ENCODE data around the gene EIF4E2.

DNA sequence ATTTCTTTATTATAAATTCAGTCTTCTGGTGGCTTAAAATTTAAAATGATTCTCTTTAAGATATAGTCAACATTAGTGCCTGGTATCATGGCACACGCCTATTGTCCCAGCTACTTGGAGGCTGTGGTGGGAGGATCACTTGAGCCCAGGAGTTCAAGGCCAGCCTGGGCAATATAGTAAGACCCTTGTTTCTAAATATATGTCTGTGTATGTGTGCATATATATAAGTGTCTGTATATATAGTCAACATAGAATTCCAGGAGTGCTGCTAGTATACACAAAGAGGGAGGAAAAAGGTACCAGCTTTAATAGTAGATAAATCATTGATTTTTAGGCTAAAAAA is 24.9 kb downstream of the EIF4E2 start:
- TF ChIP-seq, protein P1, sequence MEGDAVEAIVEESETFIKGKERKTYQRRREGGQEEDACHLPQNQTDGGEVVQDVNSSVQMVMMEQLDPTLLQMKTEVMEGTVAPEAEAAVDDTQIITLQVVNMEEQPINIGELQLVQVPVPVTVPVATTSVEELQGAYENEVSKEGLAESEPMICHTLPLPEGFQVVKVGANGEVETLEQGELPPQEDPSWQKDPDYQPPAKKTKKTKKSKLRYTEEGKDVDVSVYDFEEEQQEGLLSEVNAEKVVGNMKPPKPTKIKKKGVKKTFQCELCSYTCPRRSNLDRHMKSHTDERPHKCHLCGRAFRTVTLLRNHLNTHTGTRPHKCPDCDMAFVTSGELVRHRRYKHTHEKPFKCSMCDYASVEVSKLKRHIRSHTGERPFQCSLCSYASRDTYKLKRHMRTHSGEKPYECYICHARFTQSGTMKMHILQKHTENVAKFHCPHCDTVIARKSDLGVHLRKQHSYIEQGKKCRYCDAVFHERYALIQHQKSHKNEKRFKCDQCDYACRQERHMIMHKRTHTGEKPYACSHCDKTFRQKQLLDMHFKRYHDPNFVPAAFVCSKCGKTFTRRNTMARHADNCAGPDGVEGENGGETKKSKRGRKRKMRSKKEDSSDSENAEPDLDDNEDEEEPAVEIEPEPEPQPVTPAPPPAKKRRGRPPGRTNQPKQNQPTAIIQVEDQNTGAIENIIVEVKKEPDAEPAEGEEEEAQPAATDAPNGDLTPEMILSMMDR (IDR thresholded peaks at IDR 0.05): no peak
- TF ChIP-seq POLR2A (IDR thresholded peaks at IDR 0.05) (no peak), POLR2AphosphoS5 (IDR thresholded peaks at IDR 0.05) (no peak)

Measured in stomach (tissue), 4 donors.